ENCODE measurements around the gene ZNF37A.
"Not testable (repeated sequence)": the region's sequence is repeated elsewhere in the genome, so short reads cannot be mapped to it uniquely, and the experiment has no call there.

The ZNF37A gene

DNA sequence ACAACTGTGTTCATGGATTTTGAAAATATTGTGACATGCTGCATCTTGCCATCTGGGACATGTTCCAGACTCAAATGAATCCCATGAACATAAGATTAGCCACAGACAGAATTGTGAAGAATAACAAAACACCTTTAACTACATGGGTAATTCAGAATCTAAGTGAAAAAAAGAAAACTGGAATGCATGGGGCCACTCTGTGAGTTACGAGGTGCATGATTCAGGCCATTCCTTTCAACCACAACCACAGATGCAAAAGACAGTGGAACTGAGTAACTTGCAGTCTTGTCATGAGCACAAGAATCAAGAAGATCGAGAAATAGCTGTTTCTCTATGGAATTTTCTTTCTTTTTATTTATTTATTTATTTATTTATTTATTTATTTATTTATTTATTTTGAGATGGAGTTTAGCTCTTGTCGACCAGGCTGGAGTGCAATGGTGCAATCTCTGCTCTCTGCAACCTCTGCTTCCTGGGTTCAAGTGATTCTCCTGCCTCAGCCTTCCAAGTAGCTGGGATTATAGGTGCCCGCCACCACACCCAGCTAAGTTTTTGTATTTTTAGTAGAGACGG lies 56.8 kb downstream of the ZNF37A start:
- DNase-seq, result not testable (repeated sequence)

DNA sequence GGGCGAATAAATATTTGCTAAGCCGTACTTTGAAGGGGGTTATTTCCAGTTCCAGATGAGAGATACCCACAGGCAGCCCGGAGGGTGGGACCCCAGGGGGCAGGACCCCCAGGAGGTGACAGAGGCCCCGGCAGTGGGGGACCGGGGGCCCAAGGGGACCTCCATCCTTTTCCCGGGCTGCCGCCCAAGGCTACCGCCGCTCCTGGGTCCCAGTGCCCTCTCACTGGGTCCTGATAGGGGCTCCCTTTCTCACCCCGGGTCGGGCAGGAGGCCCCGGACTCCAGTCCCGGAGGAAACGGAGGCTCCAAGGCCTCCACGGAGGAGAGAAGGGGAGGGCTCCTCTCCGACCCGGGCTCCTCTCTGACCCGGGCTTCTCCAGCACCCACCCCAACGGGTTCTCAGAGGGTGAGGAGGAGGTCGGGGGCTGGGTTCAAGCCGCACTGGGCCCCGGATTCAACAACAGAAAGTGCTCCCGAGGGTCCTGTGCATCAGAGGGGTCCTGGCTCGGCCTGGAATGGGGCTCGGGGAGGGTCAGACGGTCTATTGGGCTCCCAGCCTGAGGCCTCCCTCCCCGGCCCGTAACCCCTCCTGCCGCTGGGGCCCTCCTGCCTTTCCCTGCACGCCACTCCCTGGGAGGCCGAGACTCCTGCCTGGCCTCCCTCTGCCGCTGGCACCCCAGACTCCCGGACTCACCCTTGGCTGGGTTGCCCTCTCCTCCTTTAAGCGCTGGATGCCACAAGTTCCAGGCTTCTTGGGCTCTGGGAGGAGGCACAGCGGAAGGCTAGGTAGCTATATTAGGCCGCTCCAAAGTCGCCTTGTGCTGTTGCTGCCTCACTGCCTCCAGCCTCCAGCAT lies 62.5 kb downstream of the ZNF37A start:
- no peak for DNase-seq

DNA sequence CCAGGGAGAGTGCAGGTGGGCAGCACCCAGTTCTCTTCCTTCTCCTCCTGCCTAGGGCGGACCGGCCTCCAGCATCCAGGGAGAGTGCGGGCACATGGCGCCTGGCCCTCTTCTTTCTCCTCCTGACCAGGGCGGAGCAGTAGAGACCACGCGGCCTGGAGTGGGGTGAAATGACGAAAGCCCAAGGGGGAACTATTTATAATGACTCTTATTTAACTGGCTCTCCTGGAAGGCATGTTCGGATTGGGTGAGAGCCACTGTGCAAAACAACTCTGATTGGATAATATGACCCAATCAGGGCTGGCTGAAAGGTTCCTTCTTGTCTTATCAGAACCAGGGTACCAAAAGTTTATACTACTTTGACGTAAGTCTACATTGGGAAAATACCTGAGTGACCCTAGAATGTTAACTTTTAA lies 63.1 kb downstream of the ZNF37A start:
- DNase-seq, result no peak

DNA sequence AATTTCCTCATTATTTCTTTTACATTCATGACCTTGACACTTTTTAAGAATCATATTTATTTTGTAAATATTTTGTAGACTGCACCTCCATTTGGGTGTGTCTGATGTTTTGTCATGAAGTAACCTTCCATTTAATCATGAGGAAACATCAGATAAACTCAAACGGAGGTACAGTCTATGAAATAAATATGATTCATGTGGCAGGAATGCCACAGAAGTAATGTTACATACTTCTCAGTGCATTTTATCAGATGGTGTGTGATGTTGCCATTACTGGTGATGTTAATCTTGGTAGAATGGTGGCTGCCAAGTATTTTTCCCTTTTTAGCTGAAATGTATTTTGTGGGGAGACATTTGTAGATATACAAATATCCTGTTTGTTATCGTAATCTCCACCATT lies 64.9 kb downstream of the ZNF37A start:
- no peak for DNase-seq

DNA sequence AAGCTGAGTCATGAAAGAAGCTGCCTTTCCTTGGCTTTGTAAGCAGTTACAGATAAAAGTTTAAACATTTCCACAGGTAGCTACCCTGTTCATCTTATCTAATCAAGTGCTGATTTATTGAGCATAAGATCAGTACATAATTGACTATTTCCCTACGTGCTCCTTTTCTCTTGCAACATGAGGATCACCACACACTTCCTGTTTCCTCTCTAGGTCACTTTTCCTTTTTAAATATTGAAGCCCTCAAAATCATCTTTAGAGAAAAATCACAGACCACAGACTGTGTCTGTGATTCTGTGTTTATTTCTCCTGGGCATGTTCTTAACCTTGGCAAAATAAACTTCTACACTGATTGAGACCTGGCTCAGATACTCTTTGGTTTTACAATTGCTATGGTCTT lies 69.5 kb downstream of the ZNF37A start:
- no peak for DNase-seq

DNA sequence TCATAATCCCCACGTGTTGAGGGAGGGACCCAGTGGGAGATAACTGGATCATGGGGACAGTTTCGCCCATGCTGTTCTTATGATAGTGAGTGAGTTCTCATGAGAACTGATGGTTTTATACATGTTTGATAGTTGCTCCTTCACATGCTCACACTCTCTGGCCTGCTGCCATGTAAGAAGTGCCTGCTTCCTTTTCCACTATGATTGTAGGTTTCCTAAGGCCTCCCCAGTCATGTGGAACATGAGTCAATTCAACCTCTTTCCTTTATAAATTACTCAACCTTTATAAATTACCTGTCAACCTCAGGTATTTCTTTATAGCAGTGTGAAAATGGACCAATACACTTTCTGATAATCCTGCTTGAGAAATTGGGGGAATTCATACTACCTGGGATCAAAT lies 80.2 kb downstream of the ZNF37A start:
- no peak for DNase-seq

DNA sequence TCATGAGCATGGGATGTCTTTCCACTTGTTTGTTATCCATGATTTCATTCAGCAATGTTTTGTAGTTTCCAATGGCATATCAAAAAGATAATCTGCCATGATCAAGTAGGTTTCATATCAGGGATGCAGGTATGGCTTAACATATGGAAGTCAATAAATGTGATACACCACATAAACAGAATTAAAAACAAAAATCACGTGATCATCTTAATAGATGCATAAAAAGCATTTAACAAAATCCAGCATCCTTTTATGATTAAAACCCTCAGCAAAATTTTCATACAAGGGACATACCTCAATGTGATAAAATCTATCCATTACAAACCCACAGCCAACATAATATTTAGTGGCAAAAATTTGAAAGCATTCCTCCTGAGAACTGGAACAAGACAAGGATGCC lies 90.3 kb downstream of the ZNF37A start:
- no peak for DNase-seq

Measured in NCI-H1694 (cell line).